ENCODE measurements around the gene ADAM22. TPM values are rescaled to one million over a fixed set of nuclear protein-coding genes. Genes with fewer than 3 reads are reported as not detected.

The ADAM22 gene
- total and polyA plus RNA-seq, 7 donors = 0.09 to 7.0 (median 0.42) TPM

DNA sequence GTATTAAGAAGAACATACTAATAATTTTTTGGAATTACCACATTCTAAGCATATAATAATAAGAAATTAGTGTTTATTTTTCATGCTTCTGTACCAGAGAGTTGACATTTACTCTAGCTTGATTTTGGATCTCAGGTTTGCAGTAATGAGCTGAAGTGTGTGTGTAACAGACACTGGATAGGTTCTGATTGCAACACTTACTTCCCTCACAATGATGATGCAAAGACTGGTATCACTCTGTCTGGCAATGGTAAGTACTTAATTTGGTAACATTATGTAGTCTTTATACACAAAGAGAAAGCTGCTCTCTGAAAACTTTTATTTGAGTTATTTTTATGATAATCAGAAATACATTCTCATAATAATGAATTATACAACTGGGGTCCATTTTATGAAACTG, 231.6 kb downstream of the ADAM22 start:
- no peak overlapping the region for H3K4me3 ChIP-seq
- TF ChIP-seq, protein P1, sequence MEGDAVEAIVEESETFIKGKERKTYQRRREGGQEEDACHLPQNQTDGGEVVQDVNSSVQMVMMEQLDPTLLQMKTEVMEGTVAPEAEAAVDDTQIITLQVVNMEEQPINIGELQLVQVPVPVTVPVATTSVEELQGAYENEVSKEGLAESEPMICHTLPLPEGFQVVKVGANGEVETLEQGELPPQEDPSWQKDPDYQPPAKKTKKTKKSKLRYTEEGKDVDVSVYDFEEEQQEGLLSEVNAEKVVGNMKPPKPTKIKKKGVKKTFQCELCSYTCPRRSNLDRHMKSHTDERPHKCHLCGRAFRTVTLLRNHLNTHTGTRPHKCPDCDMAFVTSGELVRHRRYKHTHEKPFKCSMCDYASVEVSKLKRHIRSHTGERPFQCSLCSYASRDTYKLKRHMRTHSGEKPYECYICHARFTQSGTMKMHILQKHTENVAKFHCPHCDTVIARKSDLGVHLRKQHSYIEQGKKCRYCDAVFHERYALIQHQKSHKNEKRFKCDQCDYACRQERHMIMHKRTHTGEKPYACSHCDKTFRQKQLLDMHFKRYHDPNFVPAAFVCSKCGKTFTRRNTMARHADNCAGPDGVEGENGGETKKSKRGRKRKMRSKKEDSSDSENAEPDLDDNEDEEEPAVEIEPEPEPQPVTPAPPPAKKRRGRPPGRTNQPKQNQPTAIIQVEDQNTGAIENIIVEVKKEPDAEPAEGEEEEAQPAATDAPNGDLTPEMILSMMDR (IDR thresholded peaks at IDR 0.05) = no peak
- intact Hi-C loops (cut with DNase I) = loop anchor here in 1 of 2 donors (5.0 kb wide), 1 partner anchor 363 kb away; no protein-coding TSS in a partner anchor
- ATAC-seq (no peak), DNase-seq (no peak)
- H3K4me1 ChIP-seq = no peaks in the 10 kb centered on the region
- peaks cover 6% of the 10 kb centered on the region for H3K9me3 ChIP-seq
- H3K27ac ChIP-seq = no peak overlapping the region
- H3K36me3 ChIP-seq (ENCODE audit: insufficient read depth in 1 of 2, low read depth in 1 of 2) = no peaks in the 10 kb centered on the region
- H3K27me3 ChIP-seq (ENCODE audit: insufficient read depth in 3 of 3, low read length in 2 of 3) = no peaks in the 10 kb centered on the region

DNA sequence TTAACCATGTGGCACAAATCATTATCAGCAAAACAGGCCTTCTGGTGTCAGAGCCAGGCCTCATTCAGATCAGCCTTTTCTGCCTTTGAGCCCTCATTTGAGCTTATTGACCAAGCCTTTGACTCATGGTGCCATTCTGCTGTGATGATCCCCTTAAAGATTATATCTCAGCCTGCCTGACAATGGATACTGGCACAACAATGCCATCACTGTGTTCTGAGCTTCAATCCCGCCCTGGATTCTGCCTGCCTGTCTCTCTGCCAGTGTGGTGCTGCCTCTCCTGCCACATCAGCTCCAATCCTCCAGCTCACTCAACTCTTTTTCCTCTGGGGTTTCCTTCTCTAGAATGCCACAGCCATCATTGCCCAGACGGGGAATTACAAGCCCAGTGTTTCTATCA, 233.2 kb downstream of the ADAM22 start:
- TF ChIP-seq, protein P1 (IDR thresholded peaks at IDR 0.05) = no peak
- intact Hi-C loops (cut with DNase I) = loop anchor here in 1 of 2 donors (5.0 kb wide), 1 partner anchor 365 kb away; no protein-coding TSS in a partner anchor
- Histone ChIP-seq H3K36me3 (ENCODE audit: insufficient read depth in 1 of 2, low read depth in 1 of 2) (no peaks in the 10 kb centered on the region), H3K4me3 (no peak overlapping the region), H3K27ac (no peak overlapping the region), H3K27me3 (ENCODE audit: insufficient read depth in 3 of 3, low read length in 2 of 3) (no peaks in the 10 kb centered on the region), H3K4me1 (no peaks in the 10 kb centered on the region), H3K9me3 (no peaks in the 10 kb centered on the region)
- no peak for DNase-seq
- no peak for ATAC-seq
- 69 to 79% (median 74%) methylated on average over 2 of the region's 2 CpGs for WGBS, 3 donors

DNA sequence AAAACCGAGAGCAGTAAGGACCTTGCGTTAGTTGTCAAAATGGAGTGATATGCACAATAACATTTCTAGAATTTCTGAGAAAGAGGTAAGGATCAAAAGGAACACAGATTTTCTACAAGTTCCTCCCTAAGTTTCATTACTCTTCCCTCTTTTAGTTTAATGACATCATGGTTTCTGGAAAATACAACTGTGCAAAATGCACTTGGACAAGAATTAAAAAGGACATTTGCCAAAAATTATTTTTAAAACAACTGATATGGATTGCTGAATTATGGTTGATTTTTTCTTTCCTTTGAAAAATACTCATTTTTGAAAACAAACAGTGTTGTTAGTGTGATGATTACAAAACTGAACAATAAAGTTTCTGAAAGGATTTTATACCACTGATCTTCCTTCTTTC, 233.7 kb downstream of the ADAM22 start:
- Histone ChIP-seq H3K27ac (no peak overlapping the region), H3K4me1 (no peaks in the 10 kb centered on the region), H3K4me3 (no peak overlapping the region), H3K36me3 (ENCODE audit: insufficient read depth in 1 of 2, low read depth in 1 of 2) (no peaks in the 10 kb centered on the region), H3K27me3 (ENCODE audit: insufficient read depth in 3 of 3, low read length in 2 of 3) (no peaks in the 10 kb centered on the region), H3K9me3 (no peaks in the 10 kb centered on the region)
- DNase-seq = no peak
- TF ChIP-seq, protein P1 (IDR thresholded peaks at IDR 0.05) = no peak
- WGBS, 3 donors = 66 to 85% (median 81%) methylated on average over 2 of the region's 2 CpGs
- intact Hi-C loops (cut with DNase I) = loop anchor here in 1 of 2 donors (5.0 kb wide), 1 partner anchor 365 kb away; no protein-coding TSS in a partner anchor
- no peak for ATAC-seq

DNA sequence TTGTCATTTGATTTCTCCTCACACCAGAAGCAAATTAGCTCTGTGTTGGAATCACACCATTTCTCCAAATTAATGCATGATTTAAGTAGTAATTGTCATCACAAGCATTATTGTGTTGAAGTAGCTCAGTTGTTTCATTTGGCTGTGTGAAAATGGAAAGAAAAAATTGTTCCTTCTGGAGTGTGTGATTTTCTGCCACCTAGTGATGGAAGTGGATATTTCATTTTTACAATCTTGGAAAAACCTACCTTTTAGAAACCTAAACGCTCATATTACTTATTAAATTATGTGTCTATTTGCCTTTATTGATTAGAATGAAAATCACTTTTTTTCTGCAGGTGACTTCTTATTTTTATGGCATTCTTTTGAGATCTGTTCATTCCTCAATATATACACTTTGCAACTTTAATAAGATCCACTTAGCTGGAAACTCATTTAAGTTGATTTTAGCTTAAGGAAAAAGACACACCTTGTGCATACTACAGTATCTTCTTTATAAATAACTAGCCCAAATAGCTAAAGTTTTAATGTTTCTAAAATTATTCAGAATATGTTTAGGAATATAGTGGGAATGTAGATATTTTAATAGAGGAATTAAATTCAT, 235.8 kb downstream of the ADAM22 start:
- no peak for ATAC-seq
- Histone ChIP-seq H3K4me3 (no peak overlapping the region), H3K27ac (no peak overlapping the region), H3K9me3 (no peaks in the 10 kb centered on the region), H3K4me1 (no peaks in the 10 kb centered on the region), H3K36me3 (ENCODE audit: insufficient read depth in 1 of 2, low read depth in 1 of 2) (no peaks in the 10 kb centered on the region), H3K27me3 (ENCODE audit: insufficient read depth in 3 of 3, low read length in 2 of 3) (no peaks in the 10 kb centered on the region)
- no peak for DNase-seq
- TF ChIP-seq, protein P1 (IDR thresholded peaks at IDR 0.05) = peak; percentile 52
- 0 to 11% (median 11%) methylated on average over 1 of the region's 1 CpG for WGBS, 3 donors
- intact Hi-C loops (cut with DNase I) = loop anchor here in 1 of 2 donors (5.0 kb wide), 1 partner anchor 368 kb away; no protein-coding TSS in a partner anchor

DNA sequence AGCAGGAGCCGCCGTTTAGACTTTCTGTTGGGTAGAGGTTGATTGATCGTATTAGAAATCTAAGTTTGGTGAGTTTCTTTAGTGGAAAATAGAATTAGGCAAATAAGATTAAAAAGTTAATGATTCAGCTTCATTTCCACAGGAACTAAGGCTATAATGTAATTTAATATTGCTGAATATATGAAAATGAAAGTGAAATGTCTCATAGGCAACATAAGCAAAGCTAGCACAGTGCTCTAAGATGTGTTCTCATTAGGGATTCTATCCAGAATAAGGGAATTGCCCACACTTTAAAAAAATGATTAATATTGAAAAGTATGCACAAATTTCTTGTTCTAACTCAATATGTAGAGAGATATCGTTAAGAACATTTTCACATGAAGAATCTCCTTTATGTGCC, 238.8 kb downstream of the ADAM22 start:
- 92 to 99% (median 95%) methylated on average over 4 of the region's 4 CpGs for WGBS, 3 donors
- Histone ChIP-seq H3K4me3 (no peak overlapping the region), H3K4me1 (no peaks in the 10 kb centered on the region), H3K27ac (no peak overlapping the region), H3K36me3 (ENCODE audit: insufficient read depth in 1 of 2, low read depth in 1 of 2) (no peaks in the 10 kb centered on the region), H3K27me3 (ENCODE audit: insufficient read depth in 3 of 3, low read length in 2 of 3) (no peaks in the 10 kb centered on the region), H3K9me3 (no peaks in the 10 kb centered on the region)
- ATAC-seq (no peak), DNase-seq (no peak)
- intact Hi-C loops (cut with DNase I) = no loop called here
- TF ChIP-seq, protein P1 (IDR thresholded peaks at IDR 0.05) = no peak

All from psoas muscle (tissue), 8 donors.